Adrenal gland (tissue), 5 donors: ENCODE data around the gene THSD7A.

Source experiments
- POLR2A ChIP-seq, 2 donors: fragments of 450-650 bp; IDR thresholded peaks; one replicate each; pipeline ENCODE4 v1.6.1; 2017; ENCODE audit warnings: antibody characterized with exemption in 2 of 2, mild to moderate bottlenecking in 2 of 2, moderate library complexity in 1 of 2
- TF ChIP-seq, protein P1 (sequence below), 6 experiments: fragments of 450-650 bp in 4 of 6; fragments of 200-600 bp in 2 of 6; sonication (generic) in 1 of 6; IDR thresholded peaks; 1 replicate in 5 of 6; 2 replicates in 1 of 6; pipeline versions ENCODE4 v1.5.1 to v1.8.0; 2016 to 2021; ENCODE audit warnings: antibody characterized with exemption in 6 of 6, mild to moderate bottlenecking in 2 of 6, moderate library complexity in 1 of 6
- donor health status: DM: no; HTN: no; CAD: no.

DNA sequence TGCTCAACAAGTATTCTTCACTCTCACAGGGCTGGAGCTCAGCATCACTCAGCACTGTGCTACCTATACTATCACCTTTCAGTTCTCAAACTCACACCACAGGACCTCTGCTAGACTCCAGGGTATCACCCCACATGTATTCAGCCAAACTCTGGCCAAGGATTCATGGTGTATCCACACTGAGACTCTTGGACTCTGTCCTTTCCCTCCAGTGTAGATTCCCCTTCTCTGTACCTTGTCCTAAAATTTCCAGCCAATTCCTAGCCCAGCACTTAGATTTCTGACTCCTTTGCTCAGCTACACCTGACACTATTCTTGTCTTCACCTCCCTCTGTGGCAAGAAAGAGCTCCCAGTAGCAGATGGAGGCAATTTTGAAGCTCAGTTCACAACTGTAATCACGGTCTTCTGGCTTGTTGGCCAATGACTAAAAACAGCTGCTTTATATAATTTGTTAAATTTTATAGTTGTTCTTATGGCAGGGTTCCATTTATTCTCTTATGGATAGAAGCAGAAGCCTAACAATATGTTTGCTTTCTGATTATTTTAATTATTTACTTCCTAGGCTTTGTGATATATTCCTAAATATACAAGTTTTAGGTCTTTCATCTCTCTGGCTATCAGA, 258.8 kb downstream of the THSD7A start:
- TF ChIP-seq, protein P1, sequence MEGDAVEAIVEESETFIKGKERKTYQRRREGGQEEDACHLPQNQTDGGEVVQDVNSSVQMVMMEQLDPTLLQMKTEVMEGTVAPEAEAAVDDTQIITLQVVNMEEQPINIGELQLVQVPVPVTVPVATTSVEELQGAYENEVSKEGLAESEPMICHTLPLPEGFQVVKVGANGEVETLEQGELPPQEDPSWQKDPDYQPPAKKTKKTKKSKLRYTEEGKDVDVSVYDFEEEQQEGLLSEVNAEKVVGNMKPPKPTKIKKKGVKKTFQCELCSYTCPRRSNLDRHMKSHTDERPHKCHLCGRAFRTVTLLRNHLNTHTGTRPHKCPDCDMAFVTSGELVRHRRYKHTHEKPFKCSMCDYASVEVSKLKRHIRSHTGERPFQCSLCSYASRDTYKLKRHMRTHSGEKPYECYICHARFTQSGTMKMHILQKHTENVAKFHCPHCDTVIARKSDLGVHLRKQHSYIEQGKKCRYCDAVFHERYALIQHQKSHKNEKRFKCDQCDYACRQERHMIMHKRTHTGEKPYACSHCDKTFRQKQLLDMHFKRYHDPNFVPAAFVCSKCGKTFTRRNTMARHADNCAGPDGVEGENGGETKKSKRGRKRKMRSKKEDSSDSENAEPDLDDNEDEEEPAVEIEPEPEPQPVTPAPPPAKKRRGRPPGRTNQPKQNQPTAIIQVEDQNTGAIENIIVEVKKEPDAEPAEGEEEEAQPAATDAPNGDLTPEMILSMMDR (IDR thresholded peaks at IDR 0.05): no peak
- no peak for TF ChIP-seq POLR2A (IDR thresholded peaks at IDR 0.05)
